ENCODE measurements around the gene SLC38A8.

Gene SLC38A8

GRCh38 chr16:83963277-83964119 is 79.1 kb downstream of the SLC38A8 start:
- TF ChIP-seq CTCF (conservative IDR thresholded peaks at IDR 0.05; ENCODE audit: low read length), result no peak
- H3K4me3 ChIP-seq (ENCODE audit: low read length), result no peak overlapping the region
- DNase-seq (ENCODE audit: low read depth), result no peak

GRCh38 chr16:83961591-83961990 is 81.0 kb downstream of the SLC38A8 start:
- no peak for DNase-seq (ENCODE audit: low read depth)

GRCh38 chr16:83960521-83961249 is 81.9 kb downstream of the SLC38A8 start:
- no peak for TF ChIP-seq CTCF (conservative IDR thresholded peaks at IDR 0.05; ENCODE audit: low read length)
- DNase-seq (ENCODE audit: low read depth), result no peak
- no peak overlapping the region for H3K4me3 ChIP-seq (ENCODE audit: low read length)

More at GRCh38 chr16:83961591-83961990, 81.0 kb downstream of the SLC38A8 start:
- no peak for TF ChIP-seq CTCF (conservative IDR thresholded peaks at IDR 0.05; ENCODE audit: low read length)
- no peak overlapping the region for H3K4me3 ChIP-seq (ENCODE audit: low read length)

All from AG10803 (cell line).